B cell (primary cell): ENCODE measurements around the gene ACTRT3. TPM values are rescaled to one million over a fixed set of nuclear protein-coding genes. Genes with fewer than 3 reads are reported as not detected.

ENCODE experiments used
- ATAC-seq: fragments of 200-7000 bp; cut with Tn5 transposase; one replicate; pipeline ENCODE4 v1.10.0; 2021; ENCODE audit warnings: low read depth, mild to moderate bottlenecking, moderate number of reproducible peaks, moderate library complexity
- CTCF ChIA-PET: fragments of 350-600 bp; sonication (Branson Sonifier 250); formaldehyde crosslinking; loops from one replicate; lab custom pipeline; 2021; ENCODE audit warnings: antibody characterized with exemption, inconsistent platforms; lab: Charles Lee
- POLR2A ChIA-PET: fragments of 350-600 bp; sonication (Branson Sonifier 250); formaldehyde crosslinking; loops from one replicate; lab custom pipeline; 2021; ENCODE audit warnings: antibody characterized with exemption; lab: Charles Lee
- DNase-seq: peaks from one replicate; pipeline ENCODE4 v3.0.0; 2013
- H2AFZ ChIP-seq: 2 replicates; pipeline ENCODE4 v1.6.1; 2012; ENCODE audit warnings: mild to moderate bottlenecking, low read depth, low read length; ENCODE audit not compliant: insufficient read depth, poor library complexity, severe bottlenecking
- H3K27ac ChIP-seq, 2 donors: 1 replicate in 1 of 2; 2 replicates in 1 of 2; pipeline ENCODE4 v1.5.1; 2012 to 2013; ENCODE audit warnings: low read length in 2 of 2, mild to moderate bottlenecking in 2 of 2, moderate library complexity in 1 of 2
- H3K27me3 ChIP-seq, 4 experiments: fragments of 200-600 bp in 1 of 4; sonication (generic) in 1 of 4; replicated peaks in 1 of 4; 1 replicate in 2 of 4; 2 replicates in 2 of 4; pipeline versions ENCODE4 v1.6.1 to v1.7.0; 2013 to 2016; ENCODE audit warnings: low read length in 3 of 4, mild to moderate bottlenecking in 2 of 4, mixed read lengths in 1 of 4, moderate library complexity in 1 of 4; ENCODE audit not compliant: insufficient read depth in 4 of 4, control insufficient read depth in 3 of 4; ENCODE audit errors: control extremely low read depth in 1 of 4
- H3K36me3 ChIP-seq, 2 experiments: replicated peaks in 1 of 2; 1 replicate in 1 of 2; 2 replicates in 1 of 2; pipeline versions ENCODE4 v1.6.1 to v1.7.1; 2013; ENCODE audit warnings: low read length in 1 of 2; ENCODE audit not compliant: insufficient read depth in 2 of 2, control insufficient read depth in 1 of 2; ENCODE audit errors: control extremely low read depth in 1 of 2, extremely low read depth in 1 of 2
- H3K4me1 ChIP-seq, 2 donors: fragments of 200-600 bp in 1 of 2; sonication (generic) in 1 of 2; 1 replicate in 1 of 2; 2 replicates in 1 of 2; pipeline versions ENCODE4 v1.5.1 to v1.6.1; 2013 to 2017; ENCODE audit warnings: low read length in 2 of 2; ENCODE audit not compliant: control insufficient read depth in 2 of 2, insufficient read depth in 2 of 2
- H3K4me2 ChIP-seq: replicated peaks from 2 replicates; pipeline ENCODE3; 2012; ENCODE audit warnings: mild to moderate bottlenecking, low read depth, low read length; ENCODE audit not compliant: poor library complexity, severe bottlenecking
- H3K4me3 ChIP-seq, 5 experiments: fragments of 200-600 bp in 1 of 5; sonication (generic) in 1 of 5; 1 replicate in 3 of 5; 2 replicates in 2 of 5; pipeline versions ENCODE4 v1.5.1 to v1.7.0; 2011 to 2016; ENCODE audit warnings: low read length in 4 of 5, mild to moderate bottlenecking in 4 of 5, low read depth in 2 of 5, control low read depth in 1 of 5, moderate library complexity in 1 of 5; ENCODE audit not compliant: insufficient read depth in 1 of 5; ENCODE audit errors: control extremely low read depth in 1 of 5, extremely low read depth in 1 of 5
- H3K79me2 ChIP-seq: fragments of 200-600 bp; sonication (generic); one replicate; pipeline ENCODE4 v1.6.0; 2016; ENCODE audit warnings: low read length; ENCODE audit not compliant: control insufficient read depth, insufficient read depth
- H3K9ac ChIP-seq: fragments of 200-600 bp; sonication (generic); 2 replicates; pipeline ENCODE4 v1.6.1; 2017; ENCODE audit warnings: mild to moderate bottlenecking, low read length, moderate library complexity
- H3K9me3 ChIP-seq, 3 donors: one replicate each; pipeline versions ENCODE4 v1.6.1 to v1.7.1; 2013; ENCODE audit warnings: low read length in 2 of 3; ENCODE audit not compliant: control insufficient read depth in 2 of 3, insufficient read depth in 1 of 3; ENCODE audit errors: control extremely low read depth in 1 of 3
- H4K20me1 ChIP-seq: 2 replicates; pipeline ENCODE4 v1.6.0; 2012; ENCODE audit warnings: mild to moderate bottlenecking, low read length; ENCODE audit not compliant: insufficient read depth, control insufficient read depth, poor library complexity, severe bottlenecking
- H3K27ac Mint-ChIP-seq: one replicate; pipeline ENCODE4 v1.8.0; 2021; ENCODE audit warnings: mixed read lengths
- H3K27me3 Mint-ChIP-seq: one replicate; pipeline ENCODE4 v1.8.0; 2021; ENCODE audit warnings: mixed read lengths
- H3K4me1 Mint-ChIP-seq: one replicate; pipeline ENCODE4 v1.8.0; 2021; ENCODE audit warnings: mixed read lengths
- H3K4me3 Mint-ChIP-seq: one replicate; pipeline ENCODE4 v1.8.0; 2021; ENCODE audit warnings: mixed read lengths
- H3K9me3 Mint-ChIP-seq: one replicate; pipeline ENCODE4 v1.8.0; 2022; ENCODE audit warnings: mixed read lengths; ENCODE audit not compliant: insufficient read depth
- EZH2 ChIP-seq: IDR thresholded peaks from 2 replicates; pipeline ENCODE4 v1.6.1; 2012; ENCODE audit warnings: borderline replicate concordance, low read depth, mild to moderate bottlenecking, moderate library complexity, low read length; ENCODE audit not compliant: insufficient read depth, poor library complexity, severe bottlenecking
- WGBS: methylation state at CpG from one replicate; pipeline ENCODE4 v1.1.5; 2013; ENCODE audit warnings: missing lambda C conversion rate; ENCODE audit not compliant: insufficient coverage; 5-methylcytosine and 5-hydroxymethylcytosine counted together
- intact Hi-C: fragments of 100-400 bp; cut with micrococcal nuclease; formaldehyde crosslinking; loops from one replicate; pipeline ENCODE4 v1.10.0; 2022
- polyA minus RNA-seq: library from RNA; depleted of rRNA, polyadenylated mRNA; stranded (reverse); fragments of >200 nt; gene quantifications from 2 replicates; pipeline ENCODE4 v1.2.3, GENCODE V29; 2012
- polyA plus RNA-seq: library from polyadenylated mRNA; depleted of rRNA; stranded (reverse); fragments of >200 nt; gene quantifications from 2 replicates; pipeline ENCODE4 v1.2.3, GENCODE V29; 2012
- total RNA-seq, 2 donors: library from RNA; stranded (reverse); fragments of 120-200 nt in 1 of 2; gene quantifications; 1 replicate in 1 of 2; 2 replicates in 1 of 2; pipeline versions ENCODE4 v1.2.3 to v1.2.4, GENCODE V29; 2013 to 2022
- TF ChIP-seq, protein P1 (sequence below): fragments of 200-600 bp; IDR thresholded peaks from one replicate; pipeline ENCODE4 v1.8.0; 2022; ENCODE audit warnings: antibody characterized with exemption, mild to moderate bottlenecking

Gene ACTRT3
- total RNA-seq (0.15 and 0.37 TPM in 2 replicates), polyA plus RNA-seq (0.12 and 0.18 TPM in 2 replicates), polyA minus RNA-seq (0.17 and 0.43 TPM in 2 replicates)
- total RNA-seq (2013) = 0.21 TPM

DNA sequence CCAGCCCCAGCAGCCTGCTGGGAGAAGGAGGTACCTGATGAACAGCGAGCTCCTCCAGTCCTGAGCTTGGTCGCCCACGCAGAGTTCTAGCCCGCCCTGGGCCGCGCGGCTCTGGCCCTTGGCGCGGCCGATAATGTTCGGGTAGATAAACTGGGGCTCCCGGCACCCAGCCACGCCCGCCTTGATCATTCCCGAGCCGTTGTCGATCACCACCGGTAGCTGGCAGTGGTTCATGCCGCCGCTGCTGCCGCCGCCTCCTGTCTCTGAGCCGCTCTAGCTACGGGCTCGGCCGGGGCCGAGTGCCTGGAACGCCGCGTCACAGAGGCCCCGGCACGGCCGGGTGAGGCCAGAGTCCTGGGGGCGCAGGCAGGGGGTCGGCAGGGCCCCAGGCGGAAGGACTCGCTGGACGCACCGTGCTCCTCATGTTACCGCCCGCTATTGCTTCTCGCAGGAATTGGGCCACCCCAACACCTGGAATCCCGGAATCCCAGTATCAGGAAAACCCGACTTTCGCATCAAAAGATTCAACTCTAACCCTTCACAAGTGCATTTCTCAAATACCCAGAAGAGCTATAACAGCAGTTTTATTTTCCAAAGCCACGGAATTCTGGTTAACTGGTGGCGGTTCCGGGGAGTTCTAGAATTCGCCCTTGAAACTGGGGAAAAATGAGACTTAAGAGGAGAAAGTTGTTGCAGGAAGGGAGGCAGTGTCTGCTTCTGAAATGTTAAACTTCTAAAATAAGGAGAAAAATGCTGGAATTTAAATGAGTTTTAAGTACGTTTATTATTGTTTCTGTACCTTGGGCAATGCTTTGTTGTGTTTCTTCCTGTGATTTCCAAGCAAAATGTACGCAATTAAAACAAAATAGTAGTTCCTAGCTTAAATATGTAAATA, at the start of gene ACTRT3:
TSS of gene ACTRT3 (minus strand) at position 275 of the 895 bp plus-strand sequence. CDS start at position 234, 41 bp downstream.
- ATAC-seq = peak; percentile 6
- peak within 1 kb of the TSS; percentile 96 for H3K4me3 Mint-ChIP-seq
- H3K27me3 ChIP-seq = no peaks in the 10 kb centered on the region
- peaks cover 13% of the 10 kb centered on the region for H3K79me2 ChIP-seq
- peaks cover 35% of the 10 kb centered on the region for H3K4me1 Mint-ChIP-seq
- H3K27ac Mint-ChIP-seq = peak within 1 kb of the TSS; percentile 93
- H3K36me3 ChIP-seq = peaks cover 0 to 2% of the 10 kb centered on the region in 2 experiments
- under 1% methylated on average over 48 of the region's 51 CpGs for WGBS
- H3K27me3 Mint-ChIP-seq = no peaks in the 10 kb centered on the region
- H4K20me1 ChIP-seq = no peaks in the 10 kb centered on the region
- POLR2A ChIA-PET = interaction anchor here (0.5 to 1.5 kb wide), 5 partner anchors 43 to 1099 kb away, joined by 3 to 9 read pairs (median 3); partner anchors contain the start of gene SEC62
- CTCF ChIA-PET = interaction anchor here (0.6 to 1.8 kb wide), 5 partner anchors 42 to 1041 kb away, joined by 3 to 5 read pairs (median 3); partner anchors contain the start of genes LRRC34, LRRIQ4 and SEC62
- H3K4me3 ChIP-seq = peak within 1 kb of the TSS; percentile 62 to 89 (median 67)
- H3K4me2 ChIP-seq = peak within 1 kb of the TSS; percentile 96
- H3K27ac ChIP-seq = peak within 1 kb of the TSS; percentile 47 to 76
- intact Hi-C loops = loop anchor here (5.0 kb wide), 2 partner anchors 93 to 163 kb away; no protein-coding TSS in a partner anchor
- H2AFZ ChIP-seq = peak within 1 kb of the TSS; percentile 98
- H3K9ac ChIP-seq = peak within 1 kb of the TSS; percentile 80
- H3K4me1 ChIP-seq = peaks cover 13 to 15% of the 10 kb centered on the region in 2 donors
- TF ChIP-seq, protein P1, sequence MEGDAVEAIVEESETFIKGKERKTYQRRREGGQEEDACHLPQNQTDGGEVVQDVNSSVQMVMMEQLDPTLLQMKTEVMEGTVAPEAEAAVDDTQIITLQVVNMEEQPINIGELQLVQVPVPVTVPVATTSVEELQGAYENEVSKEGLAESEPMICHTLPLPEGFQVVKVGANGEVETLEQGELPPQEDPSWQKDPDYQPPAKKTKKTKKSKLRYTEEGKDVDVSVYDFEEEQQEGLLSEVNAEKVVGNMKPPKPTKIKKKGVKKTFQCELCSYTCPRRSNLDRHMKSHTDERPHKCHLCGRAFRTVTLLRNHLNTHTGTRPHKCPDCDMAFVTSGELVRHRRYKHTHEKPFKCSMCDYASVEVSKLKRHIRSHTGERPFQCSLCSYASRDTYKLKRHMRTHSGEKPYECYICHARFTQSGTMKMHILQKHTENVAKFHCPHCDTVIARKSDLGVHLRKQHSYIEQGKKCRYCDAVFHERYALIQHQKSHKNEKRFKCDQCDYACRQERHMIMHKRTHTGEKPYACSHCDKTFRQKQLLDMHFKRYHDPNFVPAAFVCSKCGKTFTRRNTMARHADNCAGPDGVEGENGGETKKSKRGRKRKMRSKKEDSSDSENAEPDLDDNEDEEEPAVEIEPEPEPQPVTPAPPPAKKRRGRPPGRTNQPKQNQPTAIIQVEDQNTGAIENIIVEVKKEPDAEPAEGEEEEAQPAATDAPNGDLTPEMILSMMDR = no peak
- TF ChIP-seq EZH2 = no peak
- peak; percentile 82 for DNase-seq
- peaks cover 6% of the 10 kb centered on the region for H3K9me3 Mint-ChIP-seq
- peaks cover 0 to 20% (median 0%) of the 10 kb centered on the region in 3 donors for H3K9me3 ChIP-seq
